Fibroblast of skin of scalp (primary cell): Measurements from ENCODE around the gene GCNT3. TPM values are rescaled to one million over a fixed set of nuclear protein-coding genes. Genes with fewer than 3 reads are reported as not detected.
A peak's percentile ranks its signal among the peaks of the same experiment; 100 is the strongest.

ENCODE experiments used
- DNase-seq: peaks from one replicate; pipeline ENCODE4 v3.0.0-alpha.2; 2013
- polyA plus RNA-seq, 2 experiments: library from polyadenylated mRNA; unstranded; fragments of 120-200 nt; gene quantifications; one replicate each; pipeline ENCODE4 v1.2.1, GENCODE V29; 2013; ENCODE audit not compliant: insufficient read length in 2 of 2

The GCNT3 gene, protein sequence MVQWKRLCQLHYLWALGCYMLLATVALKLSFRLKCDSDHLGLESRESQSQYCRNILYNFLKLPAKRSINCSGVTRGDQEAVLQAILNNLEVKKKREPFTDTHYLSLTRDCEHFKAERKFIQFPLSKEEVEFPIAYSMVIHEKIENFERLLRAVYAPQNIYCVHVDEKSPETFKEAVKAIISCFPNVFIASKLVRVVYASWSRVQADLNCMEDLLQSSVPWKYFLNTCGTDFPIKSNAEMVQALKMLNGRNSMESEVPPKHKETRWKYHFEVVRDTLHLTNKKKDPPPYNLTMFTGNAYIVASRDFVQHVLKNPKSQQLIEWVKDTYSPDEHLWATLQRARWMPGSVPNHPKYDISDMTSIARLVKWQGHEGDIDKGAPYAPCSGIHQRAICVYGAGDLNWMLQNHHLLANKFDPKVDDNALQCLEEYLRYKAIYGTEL
- 0.12 TPM for polyA plus RNA-seq (2013, experiment 1 of 2; ENCODE audit: insufficient read length)
- polyA plus RNA-seq (2013, experiment 2 of 2; ENCODE audit: insufficient read length), result 0.26 TPM

DNA sequence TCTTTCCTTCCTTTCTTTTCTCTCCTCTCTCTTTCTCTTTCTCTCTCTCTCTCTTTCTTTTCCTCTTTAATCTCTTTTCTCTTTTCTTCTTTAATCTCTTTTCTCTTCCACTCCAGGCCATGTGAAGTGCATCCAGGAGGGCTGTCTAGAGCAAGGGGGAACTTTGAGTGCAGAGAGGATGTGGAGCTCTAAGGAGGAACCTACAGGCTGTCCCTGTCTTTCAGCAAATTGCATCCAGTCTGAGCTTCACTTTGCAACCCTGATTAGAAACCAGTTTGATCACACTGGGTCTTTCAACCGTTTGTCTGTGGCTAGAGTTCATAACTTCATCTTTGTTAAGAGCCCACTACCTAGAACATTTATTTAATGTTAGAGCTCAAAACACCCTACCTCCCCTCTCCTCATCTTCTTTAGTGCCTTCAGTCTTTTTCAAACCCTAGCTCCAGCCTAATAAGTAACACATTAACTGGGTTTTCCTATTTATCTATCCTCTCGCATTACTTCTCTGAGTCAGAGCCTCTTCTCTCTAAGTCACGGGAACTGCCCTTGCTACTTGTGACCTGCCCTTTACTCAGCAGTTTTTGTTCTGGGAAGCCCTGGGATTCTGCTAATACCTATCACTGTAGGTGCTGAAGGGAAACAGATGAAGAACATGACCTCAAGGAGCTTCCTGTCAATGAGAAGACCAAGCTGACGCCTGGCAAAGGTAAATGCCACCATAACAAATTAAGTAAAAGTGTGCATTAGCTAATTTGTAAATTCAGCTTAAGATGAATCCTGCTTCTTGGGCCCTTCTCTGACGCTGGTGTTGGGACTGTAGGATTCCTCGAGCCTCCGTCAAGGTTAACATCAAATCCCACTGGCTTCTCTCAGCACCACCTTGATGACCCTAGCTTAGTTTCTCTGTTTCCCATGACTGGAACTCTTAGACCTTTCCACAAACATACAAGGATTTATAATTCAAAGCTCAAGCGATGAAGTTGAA, at the start of gene GCNT3:
Gene GCNT3, plus strand, starts transcription at position 508 of the 985 bp plus-strand sequence. CDS start 6,456 bp downstream, outside the sequence.
- no peak for DNase-seq

DNA sequence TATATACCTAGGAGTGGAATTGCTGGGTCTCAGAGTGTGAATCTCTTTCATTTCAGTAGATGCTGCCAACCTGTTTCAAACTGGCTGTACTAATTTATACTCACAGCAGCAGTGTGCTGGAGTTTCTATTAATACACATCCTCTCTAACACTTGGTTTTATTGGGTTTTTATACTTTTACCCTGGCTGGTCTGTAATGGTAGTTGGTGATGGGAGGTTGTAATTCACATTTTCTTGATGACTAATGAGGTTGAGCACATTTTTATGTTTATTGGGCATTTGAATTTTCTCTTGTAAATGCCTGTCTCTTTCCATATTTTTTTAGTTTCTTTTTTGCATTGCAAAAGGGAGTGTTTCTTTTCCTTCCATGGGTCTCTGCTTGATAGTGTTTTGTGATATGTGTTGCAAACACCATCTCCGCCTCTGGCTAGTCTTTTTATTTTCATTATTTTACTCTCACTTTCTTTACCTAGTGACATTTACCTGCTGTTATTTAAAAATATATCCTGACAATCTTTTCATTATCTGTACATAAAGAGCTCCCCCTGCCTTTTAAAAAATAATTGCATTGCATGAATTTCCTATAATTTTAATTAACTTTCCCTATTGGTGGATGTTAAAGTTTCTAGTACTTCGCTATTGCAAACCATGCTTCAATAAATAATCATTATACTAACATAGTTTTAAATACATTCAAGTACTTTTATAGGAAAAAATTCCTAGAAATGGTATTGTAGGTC, 49.0 kb upstream of the GCNT3 start:
- DNase-seq, result no peak

DNA sequence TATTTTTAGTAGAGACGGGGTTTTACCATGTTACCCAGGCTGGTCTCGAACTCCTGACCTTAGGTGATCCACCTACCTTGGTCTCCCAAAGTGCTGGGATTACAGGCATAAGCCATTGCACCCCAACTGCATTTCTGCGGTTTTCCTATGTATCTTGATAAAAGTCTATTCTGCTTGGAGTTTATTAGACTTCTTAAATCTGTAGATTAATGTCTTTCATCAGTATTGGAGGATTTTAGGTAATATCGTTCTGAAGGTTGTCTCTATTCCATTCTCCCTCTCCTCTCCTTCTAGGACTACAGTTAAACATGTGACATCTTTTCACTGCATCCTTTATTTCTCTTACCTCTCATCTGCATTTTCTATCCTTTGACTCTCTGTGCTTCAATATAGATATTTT, 46.3 kb upstream of the GCNT3 start:
- DNase-seq, result no peak

DNA sequence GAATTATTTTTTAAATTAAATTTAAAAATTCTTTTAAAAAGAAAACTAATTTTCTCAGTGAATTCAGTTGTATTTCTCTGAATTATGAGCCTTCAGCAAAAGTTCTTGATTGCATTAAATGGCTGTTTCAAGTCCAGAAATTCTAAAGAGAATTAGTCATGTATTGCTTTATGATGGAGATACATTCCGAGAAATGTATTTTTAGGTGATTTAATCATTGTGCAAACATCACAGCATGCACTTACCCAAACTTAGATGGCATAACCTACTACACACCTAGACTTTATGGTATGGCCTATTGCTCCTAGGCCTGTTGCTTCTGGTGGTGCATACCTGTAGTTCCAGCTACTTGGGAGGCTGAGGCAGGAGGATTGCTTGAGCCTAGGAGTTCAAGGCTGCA, 44.3 kb upstream of the GCNT3 start:
- DNase-seq, result no peak

DNA sequence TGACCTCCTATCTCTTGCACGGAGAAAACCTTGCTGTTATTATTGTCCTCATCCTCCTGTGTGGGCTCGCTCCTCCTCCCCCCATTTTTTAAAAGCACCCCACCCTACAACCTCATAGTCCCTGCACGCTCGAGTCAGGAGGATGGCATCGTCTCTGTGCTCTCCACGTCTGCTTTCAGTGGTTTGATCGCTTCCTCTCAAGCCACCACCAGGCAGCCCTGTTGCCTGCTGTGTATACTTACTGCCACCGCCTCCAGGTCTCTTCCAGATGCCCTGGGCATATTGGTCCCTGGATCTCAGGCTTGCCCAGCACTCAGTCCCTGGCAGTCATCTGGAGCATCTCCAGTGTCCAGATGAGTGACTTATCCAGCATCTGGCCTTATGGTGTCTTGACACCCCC, 42.1 kb upstream of the GCNT3 start:
- DNase-seq, result no peak

DNA sequence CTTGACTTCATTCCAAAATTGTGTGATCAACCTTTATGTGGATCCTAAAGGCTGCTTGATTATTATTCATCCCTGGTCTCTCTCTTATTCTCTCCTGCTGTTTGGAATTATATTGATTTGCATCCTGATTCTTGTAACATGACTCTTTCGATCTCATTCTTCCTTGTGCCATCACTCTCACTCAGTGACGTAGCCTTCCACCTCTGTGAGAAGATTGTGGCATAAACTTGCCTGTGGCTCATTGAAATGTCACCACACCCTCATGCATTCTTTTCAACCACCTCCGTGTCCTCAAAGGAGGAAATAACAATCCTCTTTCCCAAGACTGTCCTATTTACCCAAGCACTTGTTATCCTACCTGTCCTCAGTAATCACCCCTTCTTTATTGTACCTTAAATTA, 41.3 kb upstream of the GCNT3 start:
- DNase-seq, result no peak

DNA sequence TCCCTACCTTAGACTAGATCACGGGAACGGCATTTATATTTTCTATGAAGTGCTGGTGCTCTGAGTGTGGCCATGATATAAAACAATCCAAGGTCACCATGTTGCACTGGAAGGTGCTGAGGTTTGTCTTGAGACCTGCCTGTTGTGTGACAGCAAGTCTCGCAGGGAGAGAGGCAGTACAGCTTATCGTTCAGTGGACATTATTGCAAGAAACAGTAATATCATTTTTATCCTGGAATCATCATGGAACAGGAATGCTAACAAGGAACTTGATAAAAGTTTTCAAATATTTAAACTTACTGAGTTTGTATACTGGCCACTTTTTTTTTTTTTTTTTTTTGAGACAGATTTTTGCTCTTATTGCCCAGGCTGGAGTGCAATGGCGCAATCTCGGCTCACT, 40.0 kb upstream of the GCNT3 start:
- no peak for DNase-seq

DNA sequence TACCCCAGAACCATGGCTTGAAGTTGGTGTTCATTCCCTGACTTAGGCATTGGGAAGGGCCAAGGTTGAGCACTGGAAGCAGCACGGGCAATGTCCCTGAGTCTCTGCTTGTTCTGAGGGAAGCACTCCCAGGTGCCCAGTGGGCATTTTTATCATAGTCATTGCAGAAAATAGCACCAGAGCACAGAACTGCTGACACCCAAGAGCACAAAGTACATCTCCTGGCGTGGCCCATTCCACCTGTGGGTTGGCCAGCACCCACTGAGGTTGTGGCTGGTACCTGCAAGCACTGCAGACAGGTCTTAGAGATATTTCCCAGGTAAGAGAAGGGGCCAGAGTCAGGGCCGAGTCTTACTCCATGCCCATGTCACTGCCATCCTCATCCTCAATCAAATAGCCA, 28.5 kb upstream of the GCNT3 start:
- no peak for DNase-seq

DNA sequence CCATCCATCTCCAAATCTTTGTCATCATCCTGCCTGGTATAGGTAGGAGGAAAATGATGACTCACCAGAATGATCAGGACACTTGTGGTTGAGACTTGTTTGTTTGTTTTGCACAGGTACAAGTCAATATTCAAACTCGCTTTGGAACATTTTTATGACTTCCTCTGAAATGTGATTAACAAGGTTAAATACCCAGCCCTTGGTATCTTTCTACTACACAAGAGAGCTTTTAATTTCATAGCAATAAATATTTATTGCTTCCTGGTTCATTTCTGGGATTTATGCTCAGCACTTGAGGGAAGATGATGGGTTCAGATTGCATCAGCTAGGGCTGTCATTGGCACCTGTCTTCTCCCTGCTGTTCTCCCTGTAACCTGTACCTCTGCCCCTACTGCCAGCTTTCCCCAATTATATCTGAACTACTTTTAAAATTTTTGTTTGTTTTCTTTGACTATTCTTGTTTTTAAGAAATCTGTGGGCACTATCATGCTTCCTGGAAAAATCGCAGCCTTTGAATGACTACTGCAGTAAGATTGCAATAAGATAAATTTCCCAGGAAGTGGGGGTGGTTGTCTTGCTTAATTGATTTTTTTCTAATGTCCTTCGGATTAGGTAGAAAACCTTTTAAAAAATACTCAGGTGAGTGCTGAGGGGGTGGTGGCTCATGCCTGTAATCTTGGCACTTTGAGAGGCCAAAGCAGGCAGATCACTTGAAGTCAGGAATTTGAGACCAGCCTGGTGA, 24.3 kb upstream of the GCNT3 start:
- no peak for DNase-seq

DNA sequence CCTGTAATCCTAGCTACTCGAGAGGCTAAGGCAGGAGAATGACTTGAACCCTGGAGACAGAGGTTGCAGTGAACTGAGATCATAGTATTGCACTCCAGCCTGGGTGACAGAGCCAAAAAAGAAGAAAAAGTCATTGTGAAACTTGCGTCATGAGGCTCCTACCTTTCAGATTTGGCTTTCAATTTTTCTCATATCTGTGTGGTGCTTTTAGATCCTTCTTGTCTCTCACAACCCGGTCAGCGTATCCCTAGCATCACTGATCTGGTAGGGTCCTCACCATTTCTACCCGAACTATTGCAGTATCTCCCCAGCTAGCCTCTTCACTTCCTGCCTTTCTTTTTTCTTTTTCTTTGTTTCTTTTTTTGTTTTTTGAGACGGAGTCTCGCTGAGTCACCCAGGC, 21.6 kb upstream of the GCNT3 start:
- no peak for DNase-seq

DNA sequence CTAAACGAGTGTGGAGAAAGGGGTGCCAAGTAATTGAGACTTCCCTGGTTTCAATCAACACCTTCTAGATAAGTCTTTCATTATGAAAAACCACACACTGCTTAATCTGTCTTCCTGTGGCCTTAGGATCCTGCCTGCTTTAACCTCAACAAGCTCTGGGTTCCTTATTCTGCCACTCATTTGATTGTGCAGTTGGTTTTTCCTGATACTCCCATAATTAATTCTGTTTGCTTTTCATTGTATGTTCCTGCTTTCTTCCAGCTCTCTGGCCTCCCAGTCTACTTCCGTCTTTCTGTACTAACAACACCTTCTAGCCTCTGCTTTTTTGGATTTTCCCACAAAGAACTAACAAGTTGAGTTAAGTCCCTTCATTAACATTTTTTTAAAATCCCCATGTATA, 20.2 kb upstream of the GCNT3 start:
- no peak for DNase-seq

DNA sequence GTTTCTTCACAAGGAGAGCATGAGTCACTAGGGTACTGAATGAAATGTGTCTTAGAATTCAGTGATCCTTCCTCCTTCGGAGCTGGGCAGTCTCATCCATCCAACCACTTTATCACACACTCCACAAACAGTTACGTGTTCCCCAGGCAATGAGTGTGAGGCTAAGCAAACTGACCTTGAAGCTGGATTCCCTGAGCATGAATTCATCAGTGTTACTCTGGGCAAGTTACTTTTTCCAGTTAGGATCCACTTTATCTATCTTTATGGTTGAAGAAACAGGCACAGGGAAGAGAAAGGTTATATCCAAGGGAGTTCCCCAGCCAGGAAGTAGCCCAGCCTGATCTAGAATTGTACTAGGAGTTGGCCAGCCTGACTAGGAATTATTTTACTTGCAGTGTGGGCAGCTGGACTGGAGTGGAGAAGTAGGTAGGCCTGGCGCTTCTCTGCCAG, 17.1 kb upstream of the GCNT3 start:
- DNase-seq, result peak; percentile 7

DNA sequence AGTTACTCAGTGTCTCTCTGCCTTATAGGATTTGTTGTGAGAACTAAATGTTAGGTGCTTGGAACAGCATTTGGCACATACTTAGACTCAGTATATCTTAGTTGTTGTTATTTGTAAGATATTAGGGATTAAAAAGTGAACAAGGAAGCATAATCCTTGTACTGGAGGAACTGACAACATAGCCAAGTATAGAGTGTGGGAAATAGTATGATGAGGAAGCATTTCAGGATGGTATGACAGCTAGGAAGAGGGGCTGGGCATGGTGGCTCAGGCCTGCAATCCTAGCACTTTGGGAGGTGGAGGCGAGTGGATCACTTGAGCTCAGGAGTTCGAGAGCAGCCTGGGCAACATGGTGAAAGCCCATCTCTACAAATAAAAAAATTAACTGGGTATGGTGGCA, 16.6 kb upstream of the GCNT3 start:
- DNase-seq, result no peak

DNA sequence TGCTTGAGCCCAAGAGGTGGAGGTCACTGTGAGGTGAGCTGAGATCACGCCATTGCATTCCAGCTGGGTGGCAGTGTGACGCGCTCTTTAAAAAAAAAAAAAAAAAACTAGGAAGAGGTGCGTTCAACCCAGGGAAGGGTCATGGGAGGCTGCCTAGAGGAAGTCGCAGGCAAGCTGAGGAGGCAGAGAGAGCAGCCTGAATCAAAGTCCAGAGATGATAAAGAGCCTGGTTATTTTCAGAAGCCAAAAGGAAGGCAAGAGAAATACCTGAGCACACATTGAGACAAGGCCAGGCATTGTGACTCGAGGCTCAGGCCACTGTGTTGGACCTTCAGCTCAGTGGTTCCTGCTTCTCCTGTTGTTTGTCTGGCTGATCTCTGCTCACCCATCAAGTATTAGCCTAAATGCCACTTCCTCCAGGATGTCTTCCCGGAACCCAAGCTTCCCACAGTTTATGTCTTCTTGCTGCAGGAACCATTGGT, 16.1 kb upstream of the GCNT3 start:
- no peak for DNase-seq

DNA sequence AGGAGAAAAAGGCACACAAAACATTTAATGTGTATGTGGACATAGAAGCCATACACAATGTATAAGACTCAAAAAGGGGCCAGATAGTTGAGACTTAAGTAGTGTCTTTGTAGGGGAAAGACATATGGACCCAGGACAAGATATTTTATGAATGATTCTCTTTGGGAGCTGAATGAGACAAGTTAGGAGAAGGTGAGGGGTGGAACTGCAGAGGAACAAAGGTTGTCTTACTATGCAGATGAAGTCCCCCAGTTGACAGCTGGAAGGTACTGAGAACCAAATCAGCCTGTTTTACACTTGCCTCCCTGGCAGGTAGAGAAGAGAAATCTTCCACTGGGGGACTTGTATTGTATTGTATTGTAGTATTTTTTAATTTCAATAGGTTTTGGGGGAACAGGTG, 14.9 kb upstream of the GCNT3 start:
- DNase-seq, result no peak

DNA sequence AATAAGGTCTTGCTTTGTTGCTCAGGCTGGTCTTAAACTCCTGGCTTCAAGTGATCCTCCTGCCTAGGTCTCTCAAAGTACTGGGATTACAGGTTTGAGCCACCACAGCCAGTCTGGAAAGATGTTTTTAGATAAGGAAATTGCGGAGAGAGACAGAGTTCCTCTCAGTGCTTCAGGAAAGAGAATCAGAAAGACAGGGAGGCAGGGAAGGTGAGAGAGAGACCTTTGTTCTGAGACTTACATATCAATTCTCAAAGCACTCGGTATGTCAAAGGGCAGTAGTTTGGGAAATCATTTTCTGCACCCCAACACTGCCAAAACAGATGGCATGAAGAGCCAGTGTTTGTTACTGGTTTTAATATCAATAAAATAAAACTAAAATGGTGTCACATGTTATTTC, 13.1 kb upstream of the GCNT3 start:
- DNase-seq, result no peak

DNA sequence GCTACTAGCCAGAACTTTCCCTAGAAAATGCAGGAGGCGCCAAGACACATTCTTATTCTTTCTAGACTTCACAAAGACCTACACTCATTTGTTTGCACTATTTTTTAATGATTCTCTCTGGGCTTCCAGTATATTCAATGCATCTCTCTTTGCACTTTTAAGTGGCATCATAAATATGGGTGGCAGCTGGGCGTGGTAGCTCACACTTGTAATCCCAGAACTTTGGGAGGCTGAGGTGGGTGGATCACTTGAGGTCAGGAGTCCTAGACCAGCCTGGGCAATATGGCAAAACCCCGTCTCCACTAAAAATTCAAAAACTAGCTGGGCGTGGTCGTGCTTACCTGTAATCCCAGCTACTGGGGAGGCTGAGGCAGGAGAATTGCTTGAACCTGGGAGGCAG, 5.6 kb upstream of the GCNT3 start:
- no peak for DNase-seq

DNA sequence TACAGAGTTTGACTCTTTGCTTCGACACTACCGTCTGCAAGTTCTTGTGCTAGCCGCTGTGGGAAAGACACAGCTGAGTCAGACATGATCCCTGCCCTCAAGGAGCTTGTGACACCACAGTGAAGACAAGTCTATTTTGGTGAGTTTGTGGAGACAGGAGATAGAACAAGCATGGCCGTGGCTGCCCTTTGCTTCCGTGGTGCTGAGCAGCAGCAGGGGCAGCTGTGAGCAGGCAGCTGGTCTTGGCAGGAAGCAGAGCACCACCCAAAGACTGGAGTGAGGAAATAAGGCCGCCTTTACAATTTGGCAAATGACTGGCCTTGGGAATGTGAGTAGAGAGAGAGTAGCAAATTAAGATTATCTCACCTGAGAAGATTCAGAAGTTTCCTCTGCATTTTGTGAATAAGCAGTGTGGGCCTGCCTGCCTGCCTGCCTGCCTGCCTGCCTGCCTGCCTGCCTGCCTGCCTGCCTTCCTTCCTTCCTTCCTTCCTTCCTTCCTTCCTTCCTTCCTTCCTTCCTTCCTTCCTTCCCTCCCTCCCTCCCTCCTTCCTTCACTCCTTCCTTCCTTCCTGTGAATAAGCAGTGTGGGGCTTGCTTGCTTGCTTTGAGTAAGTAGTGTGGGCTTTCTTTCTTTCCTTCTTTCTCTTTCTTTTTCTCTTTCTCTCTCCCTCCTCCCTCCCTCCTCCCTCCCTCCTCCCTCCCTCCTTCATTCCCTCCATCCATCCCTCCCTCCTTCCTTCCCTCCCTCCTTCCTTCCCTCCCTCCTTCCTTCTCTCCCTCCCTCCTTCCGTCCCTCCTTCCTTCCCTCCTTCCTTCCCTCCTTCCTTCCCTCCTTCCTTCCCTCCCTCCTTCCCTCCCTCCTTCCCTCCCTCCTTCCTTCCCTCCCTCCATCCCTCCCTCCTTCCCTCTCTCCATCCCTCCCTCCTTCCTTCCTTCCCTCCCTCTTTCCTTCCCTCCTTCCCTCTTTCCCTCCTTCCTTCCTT, 1.6 kb upstream of the GCNT3 start:
- no peak for DNase-seq

DNA sequence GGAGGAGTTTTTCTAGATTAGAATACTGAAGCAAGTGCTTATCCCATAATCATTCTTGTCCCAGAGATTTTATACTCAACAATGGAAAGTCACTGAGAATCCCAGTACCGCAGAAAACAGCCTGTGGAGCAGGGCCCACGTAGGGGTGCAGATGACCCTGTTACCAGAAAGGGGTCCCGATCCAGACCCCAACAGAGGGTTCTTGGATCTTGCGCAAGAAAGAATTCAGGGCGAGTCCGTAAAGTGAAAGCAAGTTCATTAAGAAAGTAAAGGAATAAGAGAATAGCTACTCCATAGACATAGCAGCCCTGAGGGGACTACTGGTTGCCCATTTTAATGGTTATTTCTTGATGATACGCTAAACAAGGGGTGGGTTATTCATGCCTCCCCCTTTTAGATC, 2.6 kb downstream of the GCNT3 start:
- DNase-seq, result no peak

DNA sequence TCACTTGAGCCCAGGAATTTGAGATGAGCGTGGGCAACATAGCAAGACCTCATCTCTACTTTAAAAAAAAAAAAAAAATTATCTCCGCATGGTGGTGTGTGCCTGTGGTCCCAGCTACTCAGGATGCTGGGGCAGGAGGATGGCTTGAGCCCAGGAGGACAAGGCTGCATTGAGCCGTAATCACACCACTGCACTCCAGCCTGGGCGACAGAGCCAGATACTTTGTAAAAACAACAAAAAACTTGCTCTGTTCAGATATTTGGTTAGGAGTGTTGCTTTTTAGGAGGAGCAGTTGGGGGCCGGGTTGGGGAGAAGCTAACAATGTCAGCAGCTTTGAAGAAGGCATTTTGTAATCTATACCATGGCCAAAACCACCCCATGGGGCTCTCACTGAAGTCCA, 4.1 kb downstream of the GCNT3 start:
- DNase-seq, result no peak
